HG02938 (cell line): Measurements from ENCODE around the gene C6orf132.

Experiments
- ATAC-seq: cut with Tn5 transposase; IDR thresholded peaks from one replicate; pipeline ENCODE4 v1.9.1; 2021; ENCODE audit warnings: mild to moderate bottlenecking, moderate library complexity; ENCODE audit not compliant: unreplicated experiment

The C6orf132 gene

DNA sequence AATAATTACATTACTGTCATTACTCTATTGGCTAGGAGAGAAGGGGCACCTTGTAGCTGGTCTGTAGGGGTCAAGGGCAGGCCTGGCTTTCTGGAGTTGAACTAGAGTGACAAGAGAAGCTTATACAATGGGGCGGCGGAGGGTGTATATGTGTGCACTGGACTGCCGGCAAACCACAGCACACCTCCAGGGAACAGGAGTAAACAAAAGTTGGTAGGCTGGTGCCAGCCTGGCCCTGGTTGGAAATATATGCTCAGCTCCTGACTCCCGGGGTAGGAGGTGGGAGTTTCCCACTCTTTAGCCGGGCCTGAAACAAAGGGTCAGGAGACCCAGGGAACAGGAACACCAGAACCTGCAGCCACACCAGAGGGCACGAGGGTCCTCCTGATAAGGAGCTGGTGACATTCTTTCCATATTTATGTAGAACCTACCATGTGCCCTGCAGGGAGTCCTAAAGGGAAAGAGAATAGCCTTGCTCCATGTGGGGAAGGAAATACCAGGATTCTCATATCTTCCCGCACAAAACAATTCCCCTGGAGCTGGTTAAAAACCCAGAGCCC lies 5.1 kb downstream of the C6orf132 start:
- ATAC-seq = no peak

DNA sequence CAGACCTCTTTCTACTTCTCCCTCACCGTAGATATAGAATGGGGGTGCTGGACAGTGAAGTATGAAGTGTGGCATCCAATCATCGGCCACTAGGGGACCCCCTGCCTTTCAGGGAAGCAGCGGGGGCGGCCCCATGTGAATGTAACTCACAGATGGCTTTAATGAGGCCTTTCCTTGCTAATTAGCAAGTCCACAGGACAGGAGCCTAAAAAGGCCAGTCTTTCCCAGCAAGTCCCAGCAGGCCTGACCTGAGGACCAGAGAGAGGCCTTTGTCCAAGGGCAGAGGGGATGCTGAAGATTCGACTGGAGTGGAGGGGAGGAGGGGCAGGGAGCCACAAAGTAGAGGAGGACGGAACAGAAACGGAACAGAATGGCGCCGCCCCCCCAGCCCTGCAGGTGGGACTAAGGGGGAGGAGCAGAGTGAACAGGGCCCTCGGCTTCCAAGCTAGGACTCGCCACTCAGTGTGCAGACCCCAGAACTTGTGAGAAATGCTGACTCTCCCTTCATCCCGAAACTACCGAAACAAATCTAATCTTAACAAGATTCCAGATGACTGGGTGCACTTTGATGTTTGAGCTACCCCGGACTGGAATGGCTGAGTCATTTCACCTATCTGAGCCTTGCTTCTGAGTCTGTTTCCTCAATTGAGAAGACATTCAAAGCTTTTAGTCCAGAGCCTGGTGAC lies 5.8 kb downstream of the C6orf132 start:
- no peak for ATAC-seq

DNA sequence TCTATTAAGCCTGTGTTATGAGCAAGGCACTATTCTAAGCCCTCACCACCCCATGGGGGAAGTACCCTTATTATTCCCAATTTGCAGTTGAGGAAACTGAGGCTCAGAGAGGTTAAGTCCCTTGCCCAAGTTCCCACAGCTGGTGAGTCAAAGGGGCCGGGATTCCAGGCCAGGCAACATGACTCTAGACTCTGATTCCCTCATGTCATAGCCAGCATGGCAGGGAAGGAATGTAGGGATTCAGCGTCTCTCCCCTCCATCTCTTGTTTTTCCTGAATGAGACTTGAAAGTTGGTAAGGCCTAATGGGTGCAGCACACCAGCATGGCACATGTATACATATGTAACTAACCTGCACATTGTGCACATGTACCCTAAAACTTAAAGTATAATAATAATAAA lies 6.7 kb downstream of the C6orf132 start:
- no peak for ATAC-seq

DNA sequence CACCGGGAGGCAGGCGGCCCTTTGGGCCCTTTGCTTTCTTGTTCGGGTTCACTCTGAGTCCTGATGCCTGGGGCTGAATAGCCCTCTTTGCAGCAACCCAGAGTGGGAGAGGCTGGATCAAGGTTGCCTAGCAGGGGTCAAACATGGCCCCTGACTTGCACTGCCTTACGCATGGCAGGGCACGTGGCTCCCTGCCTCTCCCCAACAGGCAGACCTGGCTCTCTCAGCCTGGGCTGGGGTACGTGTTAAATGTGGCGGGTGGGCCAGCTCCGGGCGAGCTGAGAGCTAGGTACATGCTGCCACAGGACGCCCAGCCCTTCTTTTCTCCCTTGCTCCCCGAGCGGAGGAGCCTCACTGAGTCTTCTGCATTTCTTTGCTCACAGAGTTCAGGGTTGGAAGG lies 7.3 kb downstream of the C6orf132 start:
- no peak for ATAC-seq

DNA sequence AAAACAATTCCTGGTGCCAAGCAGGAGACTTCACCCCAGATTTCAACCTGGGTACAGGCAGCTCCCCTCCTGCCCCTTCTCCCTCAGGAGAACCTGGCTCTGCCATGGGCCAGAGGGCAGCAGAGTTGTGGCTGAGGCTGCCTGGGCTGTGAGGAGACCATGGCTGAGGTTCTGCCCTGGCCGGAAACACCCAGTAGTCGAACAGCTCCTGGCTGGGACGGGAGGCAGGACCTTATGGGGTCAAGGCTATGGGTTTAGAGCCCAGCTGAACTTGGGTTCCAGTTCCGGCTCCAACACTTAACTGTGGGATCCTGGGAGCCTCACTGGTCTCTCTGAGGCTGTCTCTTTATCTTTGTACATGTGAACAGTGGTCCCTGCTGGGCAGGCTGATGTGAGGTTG lies 8.5 kb downstream of the C6orf132 start:
- no peak for ATAC-seq

DNA sequence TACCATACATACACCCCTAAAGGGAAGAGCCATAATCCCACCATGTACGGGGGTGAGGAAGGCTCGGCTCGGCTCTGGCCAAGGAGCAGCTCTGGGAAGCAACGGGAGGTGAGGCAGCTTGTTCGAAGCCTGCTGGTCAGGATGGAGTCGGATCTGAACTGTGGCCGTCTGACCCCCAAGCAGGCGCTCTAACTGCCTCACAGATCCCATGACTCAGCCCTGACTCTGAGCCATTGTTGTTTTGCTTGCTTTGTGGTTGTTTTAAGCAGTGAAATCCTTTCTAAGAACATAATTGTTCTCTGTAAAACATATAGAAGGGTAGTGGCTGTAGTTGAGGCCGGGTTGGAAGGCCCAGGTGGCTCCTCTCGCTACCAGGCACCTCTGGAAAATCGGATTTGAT lies 10.9 kb downstream of the C6orf132 start:
- no peak for ATAC-seq

DNA sequence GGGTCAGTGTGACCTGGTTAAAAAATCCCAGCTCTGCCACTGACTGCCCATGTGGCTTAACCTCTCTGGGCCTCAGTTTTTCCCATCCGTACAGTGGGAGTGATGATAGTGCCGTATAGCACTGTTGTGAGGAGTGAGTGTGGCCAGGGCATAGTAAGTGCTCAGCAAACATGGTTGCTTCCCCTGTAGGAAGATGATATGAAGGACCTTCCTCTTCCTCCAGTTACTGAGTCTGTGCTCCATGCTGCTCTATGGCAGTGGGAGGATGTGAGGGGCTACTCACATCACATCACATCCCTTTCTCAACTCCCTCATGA lies 13.1 kb downstream of the C6orf132 start:
- ATAC-seq = no peak

DNA sequence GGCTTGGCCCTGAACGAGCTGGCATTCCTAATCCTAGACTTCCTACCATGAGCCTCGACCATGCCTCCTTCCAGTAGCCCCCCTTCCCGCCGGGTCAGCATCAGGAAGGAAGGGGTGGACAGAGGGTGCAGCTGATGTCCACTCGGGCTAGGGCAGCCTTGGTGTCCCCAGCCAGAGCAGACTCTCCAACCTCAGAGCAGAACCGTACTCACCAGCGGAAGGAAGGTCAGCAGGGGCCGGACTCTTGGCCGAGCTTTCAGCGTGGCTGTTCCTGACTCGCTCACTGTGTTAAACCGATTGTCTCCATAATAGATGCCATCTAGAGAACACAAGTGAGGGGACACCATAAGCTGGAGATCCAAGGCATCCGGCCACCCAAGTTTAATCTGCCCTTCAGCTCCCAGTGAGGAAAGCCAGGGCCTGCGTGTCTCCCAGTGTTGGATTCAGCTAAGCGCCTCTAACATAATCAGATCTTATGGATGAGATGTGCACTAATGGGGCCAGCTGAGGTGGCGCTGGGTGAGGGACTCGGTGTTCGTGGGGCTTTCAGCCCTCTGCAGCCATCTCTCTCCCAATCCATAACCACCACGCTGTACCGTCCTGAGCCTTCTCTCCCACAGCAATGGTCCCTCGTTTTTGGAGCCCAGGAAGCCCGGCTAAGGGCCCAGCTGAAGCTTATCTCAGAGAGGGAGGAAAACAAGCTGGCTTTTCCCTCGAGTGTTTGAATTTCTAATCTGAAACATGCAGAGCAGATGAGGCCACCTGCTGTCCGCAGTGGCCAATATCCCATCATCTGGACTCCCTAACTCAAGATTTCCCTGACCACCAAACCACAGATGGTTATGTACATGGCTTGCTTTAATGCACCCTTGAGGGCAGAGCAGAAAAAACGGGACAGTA lies 13.7 kb downstream of the C6orf132 start:
- ATAC-seq = no peak

DNA sequence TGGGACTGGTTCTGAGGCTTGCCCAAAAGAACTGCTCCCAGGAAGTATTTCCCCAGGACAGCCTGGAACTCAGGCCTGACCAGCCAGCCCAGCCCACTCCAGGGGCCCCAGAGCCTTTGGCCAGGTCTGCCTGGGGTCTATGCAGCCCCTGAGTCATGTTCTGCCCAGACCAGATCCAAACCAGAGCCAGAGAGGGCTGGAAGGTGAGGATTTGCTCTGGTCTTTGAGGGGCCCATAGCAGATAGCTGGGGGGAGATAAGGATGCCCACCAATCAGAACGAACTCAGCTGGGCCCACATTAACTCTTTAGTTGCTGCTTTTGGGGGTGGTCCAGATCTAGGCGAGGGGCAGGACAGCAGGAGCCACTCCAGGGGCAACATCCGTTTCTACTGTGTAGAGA lies 16.8 kb downstream of the C6orf132 start:
- ATAC-seq = no peak

DNA sequence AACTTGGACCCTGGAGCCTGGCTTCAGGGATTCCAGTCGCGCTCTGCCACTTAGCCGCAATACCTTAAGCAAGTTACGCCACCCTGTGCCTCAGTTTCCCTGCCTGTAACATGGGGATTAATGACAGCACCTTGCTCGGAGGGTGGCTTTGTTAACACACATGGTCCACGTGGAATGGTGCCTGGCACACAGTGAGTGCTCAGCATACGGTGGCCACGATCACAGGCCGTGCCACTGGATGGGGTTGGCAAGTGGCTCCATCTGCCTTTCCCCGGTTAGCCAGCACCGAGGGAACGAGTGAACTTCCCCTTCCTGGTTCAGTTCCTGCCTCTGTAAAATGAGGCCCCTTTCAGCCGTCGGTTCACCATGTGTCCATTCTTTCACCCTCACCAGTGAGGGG lies 17.2 kb downstream of the C6orf132 start:
- ATAC-seq = no peak

DNA sequence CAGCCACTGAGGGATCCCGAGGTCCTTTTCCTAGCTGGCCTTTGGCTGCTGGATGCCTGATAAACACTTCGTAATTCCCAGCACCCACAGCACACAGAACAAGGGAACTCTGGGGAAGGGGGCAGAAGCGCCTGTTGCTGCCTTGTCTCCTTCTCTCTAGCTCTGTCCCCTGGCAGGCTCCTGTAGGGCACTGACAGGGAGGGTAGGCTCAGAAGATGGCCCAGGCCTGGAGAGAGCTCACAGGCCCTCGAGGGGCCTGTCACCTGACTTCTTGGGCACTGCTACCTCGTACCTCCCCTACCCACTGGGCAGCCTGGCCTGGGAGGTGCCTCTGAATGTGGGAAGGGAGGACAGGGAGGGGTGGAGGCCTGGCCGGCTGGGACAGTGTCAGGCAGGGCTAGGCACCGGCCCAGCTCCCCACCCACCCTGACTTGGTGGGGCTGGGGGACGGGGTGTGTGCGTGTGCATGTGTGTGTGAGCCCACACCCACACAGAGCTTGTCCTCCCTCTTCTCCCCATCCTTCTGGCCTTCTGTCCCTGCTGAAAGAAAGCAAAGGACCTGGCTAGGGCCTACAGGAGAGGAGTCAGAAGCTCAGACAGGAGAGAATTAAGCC lies 18.1 kb downstream of the C6orf132 start:
- no peak for ATAC-seq

DNA sequence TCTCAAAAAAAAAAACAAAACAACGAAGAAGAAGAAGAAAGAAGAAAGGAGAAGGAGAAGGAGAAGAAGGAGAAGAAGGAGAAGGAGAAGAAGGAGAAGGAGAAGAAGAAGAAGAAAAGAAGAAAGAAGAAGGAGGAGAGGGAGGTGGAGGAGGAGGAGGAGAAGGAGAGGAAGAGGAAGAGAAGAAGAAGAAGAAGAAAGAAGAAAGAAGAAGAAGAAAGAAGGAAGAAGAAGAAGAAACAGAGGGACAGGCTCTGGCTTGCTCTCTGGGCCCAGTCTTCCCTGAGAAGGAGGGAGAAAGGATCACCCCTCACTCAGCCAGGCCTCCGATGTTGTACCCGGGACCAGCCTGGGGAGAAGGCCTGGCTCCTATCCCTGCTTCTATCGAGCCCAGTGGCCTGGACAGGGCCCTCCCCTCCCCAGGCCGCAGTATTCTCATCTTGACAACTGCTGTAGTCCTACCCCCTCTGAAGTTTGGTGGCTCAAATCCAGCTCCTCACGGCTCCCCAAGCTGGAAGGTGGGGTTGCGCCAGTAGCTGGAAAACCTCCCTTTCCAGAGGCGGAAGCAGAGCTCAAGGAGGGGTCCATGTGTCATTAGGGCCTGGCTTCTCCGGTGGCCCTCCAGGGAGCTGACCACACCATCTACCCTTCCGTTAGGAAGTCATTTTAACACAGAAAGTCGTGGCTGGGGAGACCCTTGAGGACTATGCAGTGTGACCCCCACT lies 18.9 kb downstream of the C6orf132 start:
- no peak for ATAC-seq

DNA sequence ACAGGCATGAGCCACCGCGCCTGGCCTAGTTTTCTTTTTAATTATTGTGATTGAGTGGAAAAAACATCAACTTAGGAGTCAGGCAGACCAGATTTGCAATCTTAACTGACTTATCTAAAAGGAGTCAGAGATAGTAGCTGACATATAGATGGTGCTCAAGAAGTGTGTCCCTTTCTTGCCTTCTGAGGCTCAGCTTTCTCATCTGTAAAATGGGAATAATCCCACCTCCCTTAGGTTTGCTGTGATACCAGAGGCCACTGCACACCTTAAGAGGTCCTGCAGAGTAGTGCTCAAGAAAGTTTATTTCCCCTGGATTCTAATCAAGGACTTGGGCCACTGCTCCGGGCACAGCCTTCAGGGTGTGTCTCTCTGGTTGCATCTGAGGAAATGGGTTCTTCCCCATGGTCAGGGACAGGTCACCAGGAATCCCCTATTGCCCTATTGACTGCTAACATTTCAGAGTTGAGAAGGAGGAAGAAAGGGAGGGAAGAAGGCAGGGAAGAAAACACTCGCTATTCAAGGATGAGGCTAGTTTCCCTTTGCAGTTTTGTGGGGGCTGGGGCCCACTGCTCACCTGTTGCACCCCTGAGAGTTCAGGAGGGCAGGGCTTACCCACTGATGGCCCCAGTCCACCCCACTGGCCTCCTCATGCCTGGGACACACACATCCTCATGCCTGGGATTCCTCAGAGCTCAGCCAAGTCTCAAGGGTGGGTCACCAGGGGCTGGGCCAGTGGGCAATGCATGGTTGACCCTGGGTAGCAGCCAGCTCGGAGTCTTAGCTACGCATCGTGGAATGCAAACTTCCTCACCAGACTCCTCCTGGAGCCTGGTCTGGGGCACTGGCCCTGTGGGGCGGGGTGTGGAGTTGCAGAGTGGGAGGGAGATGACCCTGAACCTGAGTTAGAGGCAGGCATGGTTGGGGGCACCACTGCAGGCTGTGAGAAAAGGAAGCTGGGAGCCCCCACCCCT lies 21.2 kb downstream of the C6orf132 start:
- ATAC-seq = no peak

DNA sequence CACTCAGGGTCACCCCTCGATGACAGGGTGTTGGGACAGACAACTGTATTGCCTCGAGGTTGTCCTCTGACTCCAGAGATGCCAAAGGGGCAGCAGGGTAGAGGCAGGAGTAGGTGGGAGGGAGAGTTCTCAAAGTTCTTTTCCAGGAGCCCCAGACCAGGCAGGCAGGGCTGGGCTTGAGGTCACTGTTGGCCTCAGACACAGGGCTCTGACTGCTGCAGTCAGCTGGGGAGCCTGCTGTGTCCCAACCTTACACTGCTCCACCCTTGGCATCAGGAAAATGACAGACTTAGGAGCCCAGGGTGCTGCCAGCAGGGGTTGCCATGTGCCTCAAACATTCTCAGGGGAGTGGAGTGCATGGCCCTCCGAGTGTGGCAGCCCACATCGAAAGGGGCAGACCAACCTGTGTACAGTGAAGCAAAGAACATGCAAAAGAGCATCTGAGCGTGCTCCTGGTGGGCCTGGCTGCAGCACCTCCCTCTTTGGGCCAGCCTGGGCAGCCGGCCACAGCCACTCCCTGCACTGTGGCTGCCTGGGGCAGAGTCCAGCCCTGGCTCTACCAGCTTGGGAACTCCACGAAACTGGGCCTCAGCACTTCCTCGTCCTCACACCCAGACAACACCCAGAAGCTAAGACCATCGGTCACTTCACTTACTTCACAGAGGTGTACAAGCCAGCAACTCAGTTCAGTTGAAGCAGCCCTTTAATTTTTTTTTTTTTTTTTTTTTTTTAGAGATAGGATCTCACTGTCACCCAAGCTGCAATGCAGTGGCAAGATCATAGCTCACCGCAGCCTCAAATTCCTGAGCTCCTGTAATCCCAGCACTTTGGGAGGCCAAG lies 24.0 kb downstream of the C6orf132 start:
- no peak for ATAC-seq

DNA sequence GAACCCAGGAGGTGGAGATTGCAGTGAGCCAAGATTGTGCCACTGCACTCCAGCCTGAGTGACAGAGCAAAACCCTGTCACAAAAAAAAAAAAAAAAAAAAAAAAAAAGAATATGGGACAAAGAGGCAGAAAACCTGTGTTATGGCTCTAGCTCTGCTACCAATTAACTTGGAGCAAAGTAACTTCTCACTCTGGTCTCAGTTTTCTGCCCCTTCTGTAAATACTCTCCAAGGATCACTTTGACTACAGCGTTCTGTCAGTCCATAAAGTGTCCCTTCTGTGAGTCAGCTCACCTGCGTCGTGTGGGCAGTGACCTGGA lies 24.6 kb downstream of the C6orf132 start:
- no peak for ATAC-seq

DNA sequence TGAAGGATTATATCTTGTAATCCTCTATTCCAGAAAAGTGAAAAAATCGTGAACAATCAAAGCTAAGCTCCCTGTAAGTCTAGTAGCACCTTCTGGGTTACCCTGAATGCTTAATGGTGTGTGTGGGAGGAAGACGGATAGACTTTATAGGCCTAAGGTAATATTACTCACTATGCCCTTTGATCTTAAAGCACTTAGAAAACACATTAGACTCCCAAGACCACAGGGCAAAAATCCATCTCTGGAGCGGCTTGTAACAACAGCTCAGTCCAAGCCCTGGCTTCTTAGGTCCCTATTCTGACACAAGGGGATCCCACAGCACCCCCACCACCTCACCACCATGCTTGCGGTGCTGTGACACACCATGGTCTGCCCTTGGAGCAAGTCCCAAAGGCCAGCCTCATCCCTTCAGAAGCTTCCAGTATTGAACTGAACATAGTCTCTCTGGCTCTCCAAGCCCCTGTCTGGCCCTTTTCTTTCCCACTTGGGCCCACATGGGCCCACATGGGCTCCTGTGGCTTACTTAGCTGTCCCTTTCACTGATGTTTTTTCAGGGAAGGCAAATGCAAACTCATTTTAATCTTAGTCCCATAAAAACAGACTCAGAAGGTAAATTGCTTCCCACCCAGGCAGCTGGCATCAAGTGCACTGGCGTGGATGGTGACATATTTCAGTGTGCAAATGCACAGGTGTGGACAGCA lies 28.3 kb downstream of the C6orf132 start:
- no peak for ATAC-seq

DNA sequence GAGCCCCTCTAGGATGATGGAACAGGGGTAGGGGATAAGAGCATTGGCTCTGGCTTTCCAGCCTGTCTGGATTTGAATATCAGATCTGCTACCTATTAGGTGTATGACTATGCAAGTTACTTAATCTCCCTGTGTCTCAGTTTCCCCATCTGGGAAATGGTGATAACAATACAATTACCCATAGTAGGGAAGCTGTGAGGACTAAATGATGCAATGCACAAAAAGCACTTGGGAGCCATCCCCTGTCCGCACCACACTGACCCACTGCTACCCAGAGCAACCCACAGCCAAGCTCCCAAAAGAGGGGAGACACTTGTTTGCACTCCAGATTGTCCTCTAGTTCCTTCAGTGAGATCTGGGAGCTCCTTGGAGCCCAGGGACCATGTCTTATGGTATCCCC lies 30.1 kb downstream of the C6orf132 start:
- no peak for ATAC-seq

DNA sequence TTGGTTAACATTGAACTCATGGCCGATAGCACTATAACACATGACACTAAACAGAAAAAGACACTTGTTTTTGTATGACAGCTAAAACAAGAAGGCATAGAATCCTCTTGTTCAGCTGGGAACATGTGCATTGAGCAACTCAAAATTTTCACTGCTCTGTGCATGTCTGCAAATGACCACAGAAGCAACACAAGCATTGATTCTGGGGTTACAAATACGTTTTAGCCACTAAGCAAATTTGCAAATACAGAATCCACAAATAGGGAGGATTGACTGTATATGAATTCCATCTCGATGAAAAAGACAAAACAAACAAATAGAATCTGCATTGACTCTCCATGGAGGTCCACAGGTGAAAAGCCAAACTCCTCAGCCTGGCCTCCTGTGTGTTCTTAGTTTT lies 31.7 kb downstream of the C6orf132 start:
- ATAC-seq = no peak

DNA sequence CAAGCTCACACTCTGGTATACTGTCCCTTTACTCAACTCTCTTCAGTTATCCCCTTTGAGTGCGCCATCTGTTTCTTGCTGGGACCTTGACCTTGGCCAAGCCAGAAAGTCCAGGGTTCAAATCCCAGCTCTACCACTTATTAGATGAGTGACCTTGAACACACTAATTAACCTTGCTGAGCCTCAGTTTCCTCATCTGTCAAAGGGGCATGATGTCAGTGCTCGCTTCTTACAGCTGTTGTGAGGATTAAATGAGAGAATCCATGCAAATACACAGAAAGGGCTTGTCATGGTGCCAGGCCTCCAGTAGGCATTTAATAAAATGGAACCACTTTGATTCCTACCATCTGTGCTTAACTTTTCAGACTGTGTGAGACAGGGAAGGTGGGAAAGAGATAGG lies 34.3 kb downstream of the C6orf132 start:
- no peak for ATAC-seq
